NCI-H2196 (cell line): ENCODE measurements around the gene FXN.
A peak's percentile ranks its signal among the peaks of the same experiment; 100 is the strongest.
"Not testable (repeated sequence)": the region's sequence is repeated elsewhere in the genome, so short reads cannot be mapped to it uniquely, and the experiment has no call there.

Experiments used
- DNase-seq: peaks from one replicate; lab custom pipeline; 2025; ENCODE audit not compliant: unreplicated experiment; lab: John Stamatoyannopoulos, UW

Gene FXN

GRCh38 chr9:69035438-69036308 is at the start of gene FXN:
TSS of gene FXN (plus strand) at chr9:69035752. CDS start at chr9:69035783, 31 bp downstream.
- DNase-seq: peak; percentile 74

GRCh38 chr9:68986949-68987348 is 48.6 kb upstream of the FXN start:
- not testable (repeated sequence) for DNase-seq

- no peak for DNase-seq
Measured at GRCh38 chr9:68991457-68991856, 44.1 kb upstream of the FXN start.

- no peak for DNase-seq
Measured at GRCh38 chr9:68995776-68996175, 39.8 kb upstream of the FXN start.

- DNase-seq: no peak
Measured at GRCh38 chr9:68996462-68996861, 39.1 kb upstream of the FXN start.

- DNase-seq: no peak
Measured at GRCh38 chr9:68997666-68998065, 37.9 kb upstream of the FXN start.

- no peak for DNase-seq
Measured at GRCh38 chr9:68998385-68998784, 37.2 kb upstream of the FXN start.

- DNase-seq: no peak
Measured at GRCh38 chr9:68998812-68999211, 36.7 kb upstream of the FXN start.

GRCh38 chr9:68999393-69000105 is 36.0 kb upstream of the FXN start:
- peak; percentile 79 for DNase-seq

GRCh38 chr9:69001921-69002320 is 33.6 kb upstream of the FXN start:
- DNase-seq: no peak

GRCh38 chr9:69003051-69003450 is 32.5 kb upstream of the FXN start:
- no peak for DNase-seq

- DNase-seq: no peak
Measured at GRCh38 chr9:69004836-69005235, 30.7 kb upstream of the FXN start.

GRCh38 chr9:69009708-69010107 is 25.8 kb upstream of the FXN start:
- no peak for DNase-seq

GRCh38 chr9:69012696-69013381 is 22.7 kb upstream of the FXN start:
- DNase-seq: no peak

GRCh38 chr9:69013382-69013727 is 22.2 kb upstream of the FXN start:
- no peak for DNase-seq

GRCh38 chr9:69014013-69014412 is 21.5 kb upstream of the FXN start, which contains the start of gene PRKACG:
TSS of gene PRKACG (minus strand) at chr9:69014113. CDS start at chr9:69014092, 21 bp downstream.
- no peak for DNase-seq

- no peak for DNase-seq
Measured at GRCh38 chr9:69016191-69017096, 19.1 kb upstream of the FXN start.

- no peak for DNase-seq
Measured at GRCh38 chr9:69018737-69019136, 16.8 kb upstream of the FXN start.

GRCh38 chr9:69019808-69020207 is 15.7 kb upstream of the FXN start:
- no peak for DNase-seq

- DNase-seq: no peak
Measured at GRCh38 chr9:69020301-69021145, 15.0 kb upstream of the FXN start.
